ENCODE data around the gene DNHD1. TPM values are rescaled to one million over a fixed set of nuclear protein-coding genes. Genes with fewer than 3 reads are reported as not detected.

DNHD1 gene, protein sequence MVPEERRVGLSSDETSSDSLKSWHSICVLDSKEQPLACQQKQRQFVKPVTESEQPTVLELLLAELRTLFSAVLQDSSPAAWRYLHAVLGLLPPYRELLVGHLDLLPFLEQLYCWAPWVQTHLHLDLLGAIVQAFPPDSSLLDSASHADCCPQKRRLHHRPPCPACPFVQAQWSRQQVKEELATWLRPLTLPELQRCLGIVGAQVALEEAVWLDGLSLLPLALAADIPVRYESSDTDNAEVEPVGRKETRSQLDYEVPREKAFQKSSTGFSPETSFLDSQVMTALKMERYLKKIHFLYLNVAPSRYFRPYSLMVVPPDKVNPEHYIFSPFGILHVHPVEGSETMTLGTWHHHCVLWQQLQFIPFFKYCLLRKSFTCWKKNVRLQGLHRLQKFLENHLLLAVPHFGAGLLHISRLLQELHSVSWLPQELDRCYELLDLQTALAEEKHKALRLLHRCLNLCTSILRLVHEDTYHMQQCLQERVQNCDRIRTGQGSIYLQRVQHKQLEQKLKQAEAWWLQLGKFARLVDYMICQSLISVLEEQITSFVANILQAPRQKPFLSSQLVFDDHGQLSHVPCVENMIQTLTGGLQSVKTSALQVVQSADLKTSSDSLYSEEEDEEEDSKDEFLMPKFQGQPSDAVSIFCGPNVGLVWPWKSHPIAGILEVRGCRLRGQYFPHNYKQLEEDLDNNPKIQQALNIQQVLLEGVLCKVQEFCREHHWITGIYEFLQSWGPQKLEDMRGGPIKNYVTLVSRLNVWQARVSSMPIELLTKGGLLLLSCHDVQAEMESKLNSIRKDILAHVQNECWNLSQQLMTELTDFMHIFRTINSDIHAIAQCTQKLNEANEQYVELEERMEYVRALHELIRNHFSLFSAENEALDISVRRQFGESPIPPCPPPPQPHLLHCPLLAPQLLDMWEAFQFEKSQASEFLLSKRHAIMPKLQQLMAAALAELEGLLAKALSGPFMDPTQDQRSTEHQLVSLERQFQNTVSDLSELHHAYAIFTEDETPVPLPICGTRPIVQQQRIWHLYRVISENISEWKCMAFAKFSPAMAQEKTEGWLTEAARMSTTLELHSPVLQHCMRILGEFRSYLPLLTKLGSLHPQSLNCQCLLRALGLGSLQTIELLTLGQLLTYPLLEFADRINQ (N-terminal part only)
- polyA plus RNA-seq = 1 to 10 TPM in 1 of 3 donors, under 1 TPM in 2; 0.74 to 1.3 (median 0.86) TPM

DNA sequence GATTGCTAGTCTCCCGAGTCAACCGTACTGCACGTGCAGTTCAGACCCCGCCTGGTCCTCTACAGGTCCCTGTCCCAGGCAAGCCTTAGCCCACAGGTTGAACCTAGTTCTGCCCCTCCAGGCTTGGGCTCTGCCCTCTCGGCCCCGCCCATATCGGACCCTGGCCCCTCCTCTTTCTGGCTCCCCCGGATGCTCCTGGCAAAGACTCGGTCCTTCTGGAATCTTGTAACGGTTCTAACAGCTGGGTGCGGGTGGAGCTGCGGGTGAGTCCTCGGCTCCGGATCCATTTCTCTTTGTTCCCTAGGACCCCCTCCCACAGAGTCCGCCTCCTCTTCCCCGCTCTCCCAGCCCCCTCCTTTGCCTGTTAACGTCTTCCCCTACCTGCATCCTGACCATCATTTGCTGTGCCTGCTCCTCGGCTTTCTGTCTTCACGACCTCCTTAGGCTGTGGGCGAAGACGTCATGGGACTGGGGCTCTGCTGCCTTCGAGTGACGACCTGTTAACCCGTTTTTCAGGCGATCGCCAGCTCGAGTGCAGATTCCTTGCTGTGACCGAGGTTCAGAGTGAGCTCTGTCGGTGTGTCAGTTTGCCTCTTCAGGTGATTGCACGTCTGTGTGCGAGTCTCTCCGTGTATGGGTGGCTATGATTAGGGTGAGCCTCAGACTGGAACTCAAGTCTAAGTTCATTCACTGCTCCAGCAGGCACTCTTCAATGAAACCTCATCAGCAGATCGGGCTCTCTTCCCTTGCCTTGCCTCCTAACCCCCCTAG, at the start of gene DNHD1:
TSS of gene DNHD1 (plus strand) at position 212 of the 771 bp plus-strand sequence. CDS start 936 bp downstream, outside the sequence.
- Mint-ChIP-seq H3K36me3 (peaks cover 12 to 26% (median 17%) of the 10 kb centered on the region in 3 donors), H3K4me3 (no peak within 1 kb of the TSS), H3K27ac (peak within 1 kb of the TSS in 2 of 6 donors; percentile 46 to 52), H3K27me3 (ENCODE audit: low read depth in 3 of 3) (peaks cover 0 to 3% (median 0%) of the 10 kb centered on the region in 3 donors), H3K9me3 (no peaks in the 10 kb centered on the region), H3K4me1 (peaks cover 0 to 13% of the 10 kb centered on the region in 2 donors)
- DNase-seq = no peak

DNA sequence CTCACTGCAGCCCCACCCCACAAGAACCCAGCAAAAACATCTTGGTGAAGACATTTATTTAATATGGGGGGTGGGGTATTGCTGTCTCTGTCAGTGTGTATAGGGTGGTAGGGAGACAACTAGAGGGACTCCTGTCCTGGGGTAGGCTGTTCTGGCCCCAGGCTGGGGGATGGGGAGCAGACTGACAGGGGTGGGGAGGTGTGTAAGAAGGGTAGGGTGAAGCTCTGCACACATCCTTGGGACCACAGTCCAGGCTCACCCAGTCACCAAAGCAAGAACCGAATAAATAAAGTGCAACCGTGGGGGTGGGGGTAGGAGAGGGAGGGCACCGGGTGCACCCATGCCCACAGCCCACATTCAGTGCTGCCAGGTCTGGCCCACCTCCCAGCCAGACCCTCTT, 48.5 kb upstream of the DNHD1 start:
- DNase-seq = no peak
- Mint-ChIP-seq H3K9me3 (no peaks in the 10 kb centered on the region), H3K4me1 (no peaks in the 10 kb centered on the region), H3K27me3 (ENCODE audit: low read depth in 3 of 3) (no peaks in the 10 kb centered on the region), H3K36me3 (peaks cover 4 to 15% (median 15%) of the 10 kb centered on the region in 3 donors), H3K27ac (no peak overlapping the region), H3K4me3 (no peak overlapping the region)

DNA sequence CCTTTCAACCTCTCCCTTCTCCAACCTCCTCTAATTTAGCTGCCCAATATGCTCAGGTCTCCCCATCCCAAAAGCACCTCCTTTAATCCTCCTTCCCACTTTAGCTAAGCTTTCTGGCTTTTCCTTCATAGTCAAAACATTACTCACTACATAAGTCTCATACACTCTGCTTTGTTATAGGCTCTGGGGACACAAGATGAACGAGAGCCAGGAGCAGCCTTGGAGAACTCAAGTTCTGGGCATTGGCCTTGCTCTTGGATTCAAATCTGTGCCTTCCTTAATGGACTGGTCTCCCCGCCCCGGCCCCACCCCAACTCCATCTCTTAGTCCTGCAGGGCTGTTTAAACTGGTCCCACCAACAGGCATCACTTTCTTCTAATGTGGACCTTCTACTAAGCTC, 44.9 kb upstream of the DNHD1 start:
- no peak for DNase-seq
- Mint-ChIP-seq H3K4me3 (no peak overlapping the region), H3K4me1 (no peaks in the 10 kb centered on the region), H3K36me3 (peaks cover 14 to 33% (median 29%) of the 10 kb centered on the region in 3 donors), H3K27ac (peak overlapping the region in 1 of 6 donors; percentile 42), H3K27me3 (ENCODE audit: low read depth in 3 of 3) (peaks cover 0 to 3% (median 1%) of the 10 kb centered on the region in 3 donors), H3K9me3 (no peaks in the 10 kb centered on the region)

DNA sequence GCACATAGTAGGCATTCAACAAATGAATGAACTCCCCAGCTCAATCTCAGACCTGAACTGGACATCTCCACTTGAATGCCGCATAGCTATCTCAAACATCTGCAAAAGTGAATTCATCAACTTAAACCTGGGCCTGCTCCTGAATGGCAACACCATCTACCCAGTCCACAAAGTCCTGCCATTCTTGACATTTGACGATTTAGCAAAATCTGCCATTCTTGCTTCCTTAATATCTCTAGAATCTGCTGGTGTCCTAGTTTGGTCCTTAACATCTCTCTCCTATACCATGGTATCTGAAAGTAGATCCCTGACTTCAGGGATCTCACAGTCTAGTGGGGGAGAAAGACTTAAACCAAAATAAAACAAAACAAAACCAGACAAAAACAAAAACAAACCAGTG, 43.9 kb upstream of the DNHD1 start:
- Mint-ChIP-seq H3K4me1 (no peaks in the 10 kb centered on the region), H3K36me3 (peaks cover 14 to 29% (median 28%) of the 10 kb centered on the region in 3 donors), H3K4me3 (no peak overlapping the region), H3K27me3 (ENCODE audit: low read depth in 3 of 3) (peaks cover 0 to 3% (median 1%) of the 10 kb centered on the region in 3 donors), H3K9me3 (no peaks in the 10 kb centered on the region), H3K27ac (no peak overlapping the region)
- no peak for DNase-seq

DNA sequence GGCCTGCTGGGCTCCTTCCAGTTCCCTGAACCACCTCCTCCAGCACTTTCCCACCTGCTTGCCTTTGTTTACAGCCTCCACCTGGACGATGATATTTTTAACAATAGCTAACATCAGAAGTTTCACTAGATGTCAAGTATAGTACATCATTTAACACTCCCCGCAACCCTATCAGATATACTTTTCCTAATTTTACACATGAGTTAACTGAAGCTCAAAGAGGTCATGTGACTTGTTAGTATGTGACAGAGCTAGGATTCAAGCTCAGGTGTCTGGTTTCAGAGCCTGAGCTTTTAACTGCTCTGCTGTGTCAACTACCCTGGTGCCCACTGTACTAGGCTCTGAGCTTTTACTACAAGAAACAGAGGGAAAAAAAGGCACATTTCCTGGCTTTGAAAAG, 42.0 kb upstream of the DNHD1 start:
- no peak overlapping the region for H3K27ac Mint-ChIP-seq
- H3K4me1 Mint-ChIP-seq = no peaks in the 10 kb centered on the region
- peaks cover 14 to 29% (median 28%) of the 10 kb centered on the region in 3 donors for H3K36me3 Mint-ChIP-seq
- DNase-seq = no peak
- H3K27me3 Mint-ChIP-seq (ENCODE audit: low read depth in 3 of 3) = peaks cover 0 to 3% (median 1%) of the 10 kb centered on the region in 3 donors
- H3K9me3 Mint-ChIP-seq = no peaks in the 10 kb centered on the region
- H3K4me3 Mint-ChIP-seq = no peak overlapping the region

DNA sequence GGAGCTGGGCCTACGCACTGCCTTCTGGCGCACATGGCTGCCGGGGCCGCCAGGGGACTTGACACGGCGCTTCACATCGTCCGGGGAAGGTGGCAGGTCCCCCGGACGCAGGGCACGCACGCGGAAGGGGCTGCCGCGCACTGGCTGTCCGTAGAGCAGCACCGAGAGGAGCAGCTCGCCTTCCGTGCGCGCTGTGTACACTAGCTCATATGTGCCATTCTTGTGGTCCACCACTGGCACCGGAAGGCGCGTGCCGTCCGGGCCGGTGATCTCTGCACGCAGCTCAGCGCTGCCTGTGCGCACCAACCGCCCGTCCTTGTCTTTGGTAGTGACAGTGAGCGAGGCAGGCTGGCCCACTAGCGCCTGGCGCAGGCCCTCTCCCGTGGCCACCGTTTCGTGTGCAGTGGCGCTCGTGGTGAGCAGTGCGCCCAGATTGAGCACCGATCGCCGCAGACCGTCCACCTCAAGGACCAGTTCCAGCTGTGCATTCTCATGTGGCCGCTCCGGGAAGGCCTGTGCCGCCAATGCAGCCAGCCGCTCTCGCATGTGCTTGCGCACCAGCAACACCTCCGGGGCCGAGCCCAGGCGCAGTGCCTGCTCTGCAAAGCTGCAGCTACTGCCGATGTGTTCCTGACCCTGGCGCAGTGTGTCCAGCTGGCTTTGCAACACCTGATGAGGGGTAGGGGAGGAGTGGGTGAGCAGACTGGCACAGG, 40.6 kb upstream of the DNHD1 start:
- peaks cover 15 to 33% (median 29%) of the 10 kb centered on the region in 3 donors for H3K36me3 Mint-ChIP-seq
- peaks cover 0 to 5% (median 1%) of the 10 kb centered on the region in 3 donors for H3K27me3 Mint-ChIP-seq (ENCODE audit: low read depth in 3 of 3)
- no peaks in the 10 kb centered on the region for H3K4me1 Mint-ChIP-seq
- DNase-seq = no peak
- H3K4me3 Mint-ChIP-seq = no peak overlapping the region
- no peaks in the 10 kb centered on the region for H3K9me3 Mint-ChIP-seq
- no peak overlapping the region for H3K27ac Mint-ChIP-seq

DNA sequence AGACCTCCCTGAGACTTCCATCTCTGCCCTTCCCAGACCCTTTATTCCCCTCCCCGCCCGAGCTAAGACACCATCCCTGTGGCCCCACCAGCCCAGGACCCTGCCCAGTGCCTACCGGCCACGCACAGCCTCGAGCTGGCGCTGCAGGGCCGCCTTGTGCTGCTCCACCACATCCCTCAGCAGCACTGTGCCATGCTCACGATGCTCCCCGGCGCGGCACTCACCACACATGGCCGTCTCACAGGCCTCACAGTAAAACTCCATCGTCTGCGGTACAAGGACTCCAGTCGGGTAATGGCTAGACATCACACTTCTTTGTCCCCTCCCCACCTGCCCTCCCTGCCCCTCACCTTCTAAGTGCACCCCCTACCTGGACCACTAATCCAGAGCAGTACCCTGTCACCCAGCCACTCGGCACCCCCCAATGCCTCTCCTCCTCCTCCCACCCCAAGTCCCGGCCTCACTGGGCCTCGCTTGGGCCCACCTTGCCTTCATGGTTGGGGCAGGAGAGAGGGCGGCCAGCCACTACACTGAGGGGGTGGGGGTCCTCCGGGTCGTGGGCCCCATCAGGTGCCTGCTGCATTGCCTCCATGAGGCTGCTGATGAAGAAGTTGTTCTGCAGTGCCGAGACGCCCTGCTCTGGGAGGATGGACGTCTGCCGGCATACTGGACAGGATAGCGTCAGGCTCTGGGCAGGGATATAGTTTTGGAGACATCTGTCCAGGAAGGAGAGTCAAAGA, 39.3 kb upstream of the DNHD1 start:
- Mint-ChIP-seq H3K36me3 (peaks cover 19 to 32% (median 21%) of the 10 kb centered on the region in 3 donors), H3K27me3 (ENCODE audit: low read depth in 3 of 3) (peaks cover 0 to 5% (median 3%) of the 10 kb centered on the region in 3 donors), H3K4me3 (no peak overlapping the region), H3K27ac (no peak overlapping the region), H3K4me1 (no peaks in the 10 kb centered on the region), H3K9me3 (no peaks in the 10 kb centered on the region)
- DNase-seq = no peak

DNA sequence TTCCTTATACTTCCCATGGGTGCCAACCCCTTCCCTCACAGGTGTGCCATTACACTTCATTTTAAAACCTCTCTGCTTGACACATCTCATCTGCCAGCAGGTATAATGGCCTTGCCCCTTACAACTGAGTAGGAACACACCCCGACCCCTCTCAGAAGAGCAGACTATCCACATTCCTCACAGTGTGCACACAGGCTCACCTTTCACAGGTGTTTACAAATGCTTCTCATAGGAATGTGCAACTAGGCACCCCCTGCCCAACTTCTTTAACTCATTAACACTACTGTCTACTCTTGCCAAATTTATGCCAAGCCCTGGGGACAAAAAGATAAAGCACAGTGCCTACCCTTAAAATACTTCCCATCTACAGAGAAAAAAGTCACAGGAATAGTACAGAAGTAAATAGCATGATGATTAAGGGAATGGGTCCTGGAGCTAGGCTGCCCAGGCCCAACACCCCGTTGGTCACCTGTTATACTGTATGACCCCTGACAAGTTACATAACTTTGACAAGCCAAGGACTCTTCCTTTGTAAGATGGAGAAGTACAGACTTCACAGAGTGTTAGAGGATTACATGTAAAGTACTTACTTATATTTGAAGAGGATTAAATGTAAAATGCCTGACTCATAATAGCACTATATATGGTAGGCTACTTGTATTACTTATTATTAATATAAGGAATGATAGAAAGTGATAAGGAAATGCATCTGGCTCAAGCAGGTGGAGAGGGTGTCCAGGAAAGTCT, 38.6 kb upstream of the DNHD1 start:
- Mint-ChIP-seq H3K4me1 (no peaks in the 10 kb centered on the region), H3K36me3 (peaks cover 18 to 28% (median 20%) of the 10 kb centered on the region in 3 donors), H3K27me3 (ENCODE audit: low read depth in 3 of 3) (peaks cover 0 to 5% (median 3%) of the 10 kb centered on the region in 3 donors), H3K27ac (no peak overlapping the region), H3K4me3 (no peak overlapping the region), H3K9me3 (no peaks in the 10 kb centered on the region)
- DNase-seq = no peak

DNA sequence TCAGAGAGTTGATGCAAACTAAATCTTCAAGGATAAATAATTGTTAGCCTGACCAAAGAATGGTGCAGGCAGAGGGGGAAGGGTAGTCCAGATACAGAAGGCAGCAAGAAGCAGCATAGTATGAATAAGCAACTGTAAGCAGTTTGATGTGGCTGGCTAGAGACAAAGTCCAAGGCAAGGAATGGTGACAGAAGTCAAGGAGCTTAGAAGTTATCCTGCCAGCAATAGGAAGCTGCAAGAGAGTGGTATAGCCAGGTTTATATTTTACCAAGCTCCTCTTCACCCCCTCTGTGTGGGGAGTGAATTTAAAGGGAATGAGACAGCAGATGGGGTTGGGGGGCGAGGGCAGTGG, 38.0 kb upstream of the DNHD1 start:
- H3K27ac Mint-ChIP-seq = no peak overlapping the region

DNA sequence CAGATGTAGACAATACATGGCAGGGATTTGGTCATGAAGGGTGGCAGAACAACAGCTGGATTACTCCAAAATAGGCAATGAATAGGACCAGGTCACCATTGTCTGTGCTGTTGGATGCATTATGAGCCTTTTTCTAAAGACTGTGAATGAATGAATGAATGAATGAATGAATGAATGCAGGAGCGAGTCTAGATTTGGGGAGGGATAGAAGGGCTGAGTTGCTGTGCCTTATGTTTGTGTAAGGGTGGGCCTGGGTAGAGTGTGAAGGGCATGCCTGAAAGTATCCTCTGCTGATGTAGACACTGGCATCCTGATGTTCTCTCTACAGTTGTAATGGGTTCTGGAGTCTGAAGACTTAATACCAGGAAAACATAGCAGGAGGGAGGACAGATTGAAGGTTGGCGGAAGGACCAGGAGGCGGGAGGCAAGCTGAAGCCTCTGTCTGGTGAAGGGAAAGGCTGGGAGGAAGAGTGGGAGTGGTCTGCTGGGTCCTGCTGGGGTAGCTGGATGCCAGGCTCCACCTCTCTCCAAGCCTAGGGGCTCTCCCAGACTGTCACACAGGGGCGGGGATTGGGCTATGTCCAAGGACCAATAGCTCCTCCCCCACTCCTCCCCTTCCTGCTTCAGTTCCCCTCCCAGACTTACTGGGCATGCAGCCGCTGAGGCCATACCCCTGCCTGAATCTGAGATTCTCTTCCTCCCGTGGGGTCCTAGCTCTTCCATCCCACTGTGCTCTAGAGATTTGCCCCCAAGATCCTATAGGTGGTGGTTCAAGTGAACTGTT, 28.2 kb upstream of the DNHD1 start:
- Mint-ChIP-seq H3K9me3 (no peaks in the 10 kb centered on the region), H3K36me3 (peaks cover 17 to 20% (median 19%) of the 10 kb centered on the region in 3 donors), H3K4me1 (peaks cover 12 to 18% of the 10 kb centered on the region in 2 donors), H3K27ac (no peak overlapping the region), H3K4me3 (no peak overlapping the region), H3K27me3 (ENCODE audit: low read depth in 3 of 3) (peaks cover 0 to 5% (median 1%) of the 10 kb centered on the region in 3 donors)
- no peak for DNase-seq

More for the DNA sequence above, 38.0 kb upstream of the DNHD1 start:
- no peaks in the 10 kb centered on the region for H3K9me3 Mint-ChIP-seq
- H3K4me1 Mint-ChIP-seq = no peaks in the 10 kb centered on the region
- peaks cover 18 to 29% (median 26%) of the 10 kb centered on the region in 3 donors for H3K36me3 Mint-ChIP-seq
- no peak for DNase-seq
- peaks cover 0 to 5% (median 3%) of the 10 kb centered on the region in 3 donors for H3K27me3 Mint-ChIP-seq (ENCODE audit: low read depth in 3 of 3)
- no peak overlapping the region for H3K4me3 Mint-ChIP-seq

DNA sequence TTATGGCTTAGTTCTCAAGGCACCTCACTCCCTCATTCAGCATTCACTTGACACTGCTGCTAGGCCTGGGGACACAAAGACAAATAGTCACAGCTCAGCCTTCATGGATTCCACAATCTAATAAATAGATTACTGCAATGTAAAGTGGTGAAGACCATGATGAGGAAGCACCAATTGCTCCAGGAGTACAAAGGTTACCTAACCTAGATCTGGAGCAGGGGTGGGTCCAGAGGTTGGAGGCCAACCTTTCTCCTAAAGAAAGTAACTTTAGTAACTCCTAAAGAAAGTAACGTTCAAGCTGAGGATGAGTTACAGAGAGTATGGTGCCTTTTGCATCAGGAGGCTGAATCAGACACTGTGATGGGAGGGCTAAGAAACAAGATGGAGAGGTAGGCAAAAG, 27.5 kb upstream of the DNHD1 start:
- Mint-ChIP-seq H3K4me3 (no peak overlapping the region), H3K9me3 (no peaks in the 10 kb centered on the region), H3K27me3 (ENCODE audit: low read depth in 3 of 3) (peaks cover 1 to 10% (median 4%) of the 10 kb centered on the region in 3 donors), H3K4me1 (peaks cover 17 to 24% of the 10 kb centered on the region in 2 donors), H3K27ac (no peak overlapping the region), H3K36me3 (peaks cover 12 to 16% (median 15%) of the 10 kb centered on the region in 3 donors)
- no peak for DNase-seq

Data from immature natural killer cell (primary cell).